Body of pancreas (tissue), 4 donors: ENCODE data around the gene IGSF9.

Experiments
- POLR2A ChIP-seq, 3 donors: fragments of 450-650 bp; IDR thresholded peaks; one replicate each; pipeline ENCODE4 v1.6.1; 2016; ENCODE audit warnings: antibody characterized with exemption in 3 of 3, mild to moderate bottlenecking in 2 of 3
- TF ChIP-seq, protein P1 (sequence below), 7 experiments: fragments of 450-650 bp in 4 of 7; fragments of 200-600 bp in 3 of 7; sonication (generic) in 3 of 7; IDR thresholded peaks; one replicate each; pipeline ENCODE4 v1.5.1; 2016 to 2019; ENCODE audit warnings: antibody characterized with exemption in 7 of 7

- TF ChIP-seq, protein P1, sequence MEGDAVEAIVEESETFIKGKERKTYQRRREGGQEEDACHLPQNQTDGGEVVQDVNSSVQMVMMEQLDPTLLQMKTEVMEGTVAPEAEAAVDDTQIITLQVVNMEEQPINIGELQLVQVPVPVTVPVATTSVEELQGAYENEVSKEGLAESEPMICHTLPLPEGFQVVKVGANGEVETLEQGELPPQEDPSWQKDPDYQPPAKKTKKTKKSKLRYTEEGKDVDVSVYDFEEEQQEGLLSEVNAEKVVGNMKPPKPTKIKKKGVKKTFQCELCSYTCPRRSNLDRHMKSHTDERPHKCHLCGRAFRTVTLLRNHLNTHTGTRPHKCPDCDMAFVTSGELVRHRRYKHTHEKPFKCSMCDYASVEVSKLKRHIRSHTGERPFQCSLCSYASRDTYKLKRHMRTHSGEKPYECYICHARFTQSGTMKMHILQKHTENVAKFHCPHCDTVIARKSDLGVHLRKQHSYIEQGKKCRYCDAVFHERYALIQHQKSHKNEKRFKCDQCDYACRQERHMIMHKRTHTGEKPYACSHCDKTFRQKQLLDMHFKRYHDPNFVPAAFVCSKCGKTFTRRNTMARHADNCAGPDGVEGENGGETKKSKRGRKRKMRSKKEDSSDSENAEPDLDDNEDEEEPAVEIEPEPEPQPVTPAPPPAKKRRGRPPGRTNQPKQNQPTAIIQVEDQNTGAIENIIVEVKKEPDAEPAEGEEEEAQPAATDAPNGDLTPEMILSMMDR (IDR thresholded peaks at IDR 0.05) = no peak
- TF ChIP-seq POLR2A (IDR thresholded peaks at IDR 0.05) = no peak
These were observed 36.9 kb upstream of the IGSF9 start for GRCh38 chr1:159982280-159982679.
